Stimulated activated CD8-positive, alpha-beta memory T cell treated with anti-CD3 and anti-CD28 coated beads, Interleukin-7, amount 100 ng/mL, for 48 hours (primary cell): ENCODE results near the gene ARL8A.
A peak's percentile ranks its signal among the peaks of the same experiment; 100 is the strongest.
"Not testable (repeated sequence)": the region's sequence is repeated elsewhere in the genome, so short reads cannot be mapped to it uniquely, and the experiment has no call there.

Experiments
- DNase-seq, 2 donors: peaks; one replicate each; pipeline ENCODE4 v3.0.0-alpha.2; 2020; ENCODE audit warnings: low read depth in 1 of 2; ENCODE audit errors: extremely low read depth in 1 of 2

ARL8A gene

GRCh38 chr1:202176949-202177927, 32.7 kb upstream of the ARL8A start:
- DNase-seq = no peak

GRCh38 chr1:202173993-202174392, 29.5 kb upstream of the ARL8A start:
- no peak for DNase-seq

GRCh38 chr1:202172015-202172355, 27.4 kb upstream of the ARL8A start:
- DNase-seq = no peak

GRCh38 chr1:202171292-202172014, 26.9 kb upstream of the ARL8A start:
- DNase-seq = no peak

GRCh38 chr1:202170726-202171125, 26.2 kb upstream of the ARL8A start:
- no peak for DNase-seq

GRCh38 chr1:202168861-202169260, 24.3 kb upstream of the ARL8A start:
- no peak for DNase-seq

- no peak for DNase-seq
Observed at GRCh38 chr1:202167708-202168415, 23.3 kb upstream of the ARL8A start.

- DNase-seq = not testable (repeated sequence)
Observed at GRCh38 chr1:202167054-202167453, 22.5 kb upstream of the ARL8A start.

- DNase-seq = no peak
Observed at GRCh38 chr1:202165942-202166843, 21.7 kb upstream of the ARL8A start.

- peak in 1 of 2 donors; percentile 76 for DNase-seq
Observed at GRCh38 chr1:202165267-202165941, 20.9 kb upstream of the ARL8A start.

GRCh38 chr1:202164271-202165037, 19.9 kb upstream of the ARL8A start:
- no peak for DNase-seq

- no peak for DNase-seq
Observed at GRCh38 chr1:202163281-202164270, 19.0 kb upstream of the ARL8A start.

GRCh38 chr1:202162418-202163280, 18.1 kb upstream of the ARL8A start:
- DNase-seq = no peak

- DNase-seq = no peak
Observed at GRCh38 chr1:202162047-202162417, 17.5 kb upstream of the ARL8A start.

- no peak for DNase-seq
Observed at GRCh38 chr1:202161151-202162046, 16.9 kb upstream of the ARL8A start.

GRCh38 chr1:202160377-202160940, 15.9 kb upstream of the ARL8A start, which contains the start of gene PTPN7:
PTPN7 (minus strand) TSS chr1:202160602; CDS start chr1:202159402, 1,200 bp downstream.
- DNase-seq = peak; percentile 79 to 90
